HG02973 (cell line): Measurements from ENCODE around the gene FBRSL1.
"Not testable (repeated sequence)": the region's sequence is repeated elsewhere in the genome, so short reads cannot be mapped to it uniquely, and the experiment has no call there.

Experiments
- ATAC-seq: cut with Tn5 transposase; IDR thresholded peaks from one replicate; pipeline ENCODE4 v1.9.1; 2021; ENCODE audit warnings: moderate library complexity; ENCODE audit not compliant: unreplicated experiment

Gene FBRSL1

GRCh38 chr12:132489602-132490266 lies at the start of gene FBRSL1:
FBRSL1 (plus strand) TSS chr12:132490151.
- peak; percentile 39 for ATAC-seq

- not testable (repeated sequence) for ATAC-seq
Observed at GRCh38 chr12:132440420-132440819, 49.5 kb upstream of the FBRSL1 start.

GRCh38 chr12:132441871-132442863 lies 47.8 kb upstream of the FBRSL1 start:
- no peak for ATAC-seq

- ATAC-seq = no peak
Observed at GRCh38 chr12:132443091-132443490, 46.9 kb upstream of the FBRSL1 start.

- ATAC-seq = no peak
Observed at GRCh38 chr12:132444283-132444682, 45.7 kb upstream of the FBRSL1 start.

GRCh38 chr12:132444957-132445883 lies 44.7 kb upstream of the FBRSL1 start:
- no peak for ATAC-seq

GRCh38 chr12:132445884-132446632 lies 43.9 kb upstream of the FBRSL1 start:
- no peak for ATAC-seq

- no peak for ATAC-seq
Observed at GRCh38 chr12:132446633-132447326, 43.2 kb upstream of the FBRSL1 start.

- ATAC-seq = no peak
Observed at GRCh38 chr12:132447327-132447720, 42.6 kb upstream of the FBRSL1 start.

GRCh38 chr12:132447731-132448462 lies 42.1 kb upstream of the FBRSL1 start:
- ATAC-seq = no peak

GRCh38 chr12:132448463-132448820 lies 41.5 kb upstream of the FBRSL1 start:
- no peak for ATAC-seq

- ATAC-seq = peak; percentile 47
Observed at GRCh38 chr12:132449565-132450417, 40.2 kb upstream of the FBRSL1 start.

- no peak for ATAC-seq
Observed at GRCh38 chr12:132450418-132451171, 39.4 kb upstream of the FBRSL1 start.

- no peak for ATAC-seq
Observed at GRCh38 chr12:132451172-132451835, 38.6 kb upstream of the FBRSL1 start.

GRCh38 chr12:132451836-132452195 lies 38.1 kb upstream of the FBRSL1 start:
- no peak for ATAC-seq

GRCh38 chr12:132452596-132453350 lies 37.2 kb upstream of the FBRSL1 start:
- no peak for ATAC-seq
